SKM-1 treated with dmso at 0.1 percent for 144 hours (cell line): ENCODE measurements around the gene ADGRL3.
"Not testable (repeated sequence)": the region's sequence is repeated elsewhere in the genome, so short reads cannot be mapped to it uniquely, and the experiment has no call there.

Experiments
- DNase-seq: peaks from one replicate; lab custom pipeline; 2025; ENCODE audit not compliant: unreplicated experiment; lab: John Stamatoyannopoulos, UW

ADGRL3 gene

GRCh38 chr4:61605984-61606383 is 405.9 kb downstream of the ADGRL3 start:
- DNase-seq, result no peak

- no peak for DNase-seq
Measured at GRCh38 chr4:61614231-61614630, 414.1 kb downstream of the ADGRL3 start.

GRCh38 chr4:61619528-61619927 is 419.4 kb downstream of the ADGRL3 start:
- no peak for DNase-seq

GRCh38 chr4:61628282-61628681 is 428.2 kb downstream of the ADGRL3 start:
- no peak for DNase-seq

GRCh38 chr4:61628727-61629126 is 428.6 kb downstream of the ADGRL3 start:
- no peak for DNase-seq

GRCh38 chr4:61630548-61630947 is 430.4 kb downstream of the ADGRL3 start:
- DNase-seq, result no peak

GRCh38 chr4:61638591-61638990 is 438.5 kb downstream of the ADGRL3 start:
- no peak for DNase-seq

- not testable (repeated sequence) for DNase-seq
Measured at GRCh38 chr4:61646746-61647350, 446.7 kb downstream of the ADGRL3 start.

GRCh38 chr4:61648264-61648663 is 448.1 kb downstream of the ADGRL3 start:
- no peak for DNase-seq

- DNase-seq, result no peak
Measured at GRCh38 chr4:61657016-61657415, 456.9 kb downstream of the ADGRL3 start.

GRCh38 chr4:61661960-61662359 is 461.8 kb downstream of the ADGRL3 start:
- DNase-seq, result no peak

- no peak for DNase-seq
Measured at GRCh38 chr4:61662362-61662761, 462.2 kb downstream of the ADGRL3 start.

- no peak for DNase-seq
Measured at GRCh38 chr4:61663310-61663709, 463.2 kb downstream of the ADGRL3 start.

GRCh38 chr4:61665649-61666048 is 465.5 kb downstream of the ADGRL3 start:
- DNase-seq, result no peak

GRCh38 chr4:61666244-61666643 is 466.1 kb downstream of the ADGRL3 start:
- DNase-seq, result no peak

GRCh38 chr4:61671599-61671998 is 471.5 kb downstream of the ADGRL3 start:
- no peak for DNase-seq

- no peak for DNase-seq
Measured at GRCh38 chr4:61675464-61675863, 475.3 kb downstream of the ADGRL3 start.

GRCh38 chr4:61678297-61678696 is 478.2 kb downstream of the ADGRL3 start:
- DNase-seq, result no peak

GRCh38 chr4:61693520-61693919 is 493.4 kb downstream of the ADGRL3 start:
- DNase-seq, result no peak

- no peak for DNase-seq
Measured at GRCh38 chr4:61714387-61714911, 514.3 kb downstream of the ADGRL3 start.

- DNase-seq, result no peak
Measured at GRCh38 chr4:61716426-61716825, 516.3 kb downstream of the ADGRL3 start.

- no peak for DNase-seq
Measured at GRCh38 chr4:61723492-61723891, 523.4 kb downstream of the ADGRL3 start.

GRCh38 chr4:61727286-61727685 is 527.2 kb downstream of the ADGRL3 start:
- no peak for DNase-seq
